ENCODE data around the gene TAMALIN. TPM values are rescaled to one million over a fixed set of nuclear protein-coding genes. Genes with fewer than 3 reads are reported as not detected.

TAMALIN gene
- total RNA-seq, 2 donors from 2014 or later: 16.5 to 38.6 TPM

DNA sequence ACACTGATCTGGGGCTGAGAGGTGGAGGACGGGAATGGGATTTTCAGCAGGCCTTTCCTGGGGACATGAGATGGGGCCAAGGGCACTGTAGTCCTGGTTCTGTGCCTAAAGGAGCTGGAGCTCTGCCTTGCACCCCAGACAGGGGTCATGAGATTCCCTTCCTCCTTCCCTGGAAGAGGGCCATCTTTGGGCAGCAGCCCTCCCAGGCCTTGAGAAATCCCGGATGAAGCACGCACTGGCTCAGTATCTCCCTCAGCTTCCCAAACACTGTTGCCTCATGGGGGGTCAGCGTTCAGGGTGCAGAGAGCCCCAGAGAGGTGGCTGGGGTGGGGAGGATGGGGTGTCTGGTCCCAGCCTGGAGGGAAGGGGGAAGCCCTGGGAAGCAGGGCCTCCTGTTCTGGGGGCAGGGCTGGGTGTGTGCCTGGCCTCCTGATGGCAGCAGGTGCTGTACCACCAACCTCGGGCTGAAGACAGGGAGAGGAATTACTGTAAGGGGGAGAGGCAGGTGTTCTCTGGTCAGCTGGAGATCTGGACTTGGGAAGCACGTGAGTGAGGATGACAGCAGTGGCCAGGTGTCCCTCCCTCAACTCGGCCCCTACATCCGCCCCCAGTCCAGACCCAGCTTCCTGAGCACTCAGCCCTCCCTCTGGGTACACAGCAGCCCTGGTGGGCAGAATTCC, 36.1 kb downstream of the TAMALIN start:
- Histone ChIP-seq H3K36me3 (no peaks in the 10 kb centered on the region), H3K4me1 (replicated peaks) (peaks cover 24% of the 10 kb centered on the region), H3K27me3 (replicated peaks; ENCODE audit: insufficient read depth) (no peaks in the 10 kb centered on the region), H3K27ac (peak overlapping the region; percentile 97 to 98), H3K4me3 (no peak overlapping the region), H3K9me3 (no peaks in the 10 kb centered on the region)
- DNase-seq (ENCODE audit: low spot score): no peak
- WGBS: 85% methylated on average over 8 of the region's 8 CpGs
- intact Hi-C loops (cut with DNase I): no loop called here
- no peak for TF ChIP-seq POLR2A (IDR thresholded peaks at IDR 0.05)
- TF ChIP-seq, protein P1, sequence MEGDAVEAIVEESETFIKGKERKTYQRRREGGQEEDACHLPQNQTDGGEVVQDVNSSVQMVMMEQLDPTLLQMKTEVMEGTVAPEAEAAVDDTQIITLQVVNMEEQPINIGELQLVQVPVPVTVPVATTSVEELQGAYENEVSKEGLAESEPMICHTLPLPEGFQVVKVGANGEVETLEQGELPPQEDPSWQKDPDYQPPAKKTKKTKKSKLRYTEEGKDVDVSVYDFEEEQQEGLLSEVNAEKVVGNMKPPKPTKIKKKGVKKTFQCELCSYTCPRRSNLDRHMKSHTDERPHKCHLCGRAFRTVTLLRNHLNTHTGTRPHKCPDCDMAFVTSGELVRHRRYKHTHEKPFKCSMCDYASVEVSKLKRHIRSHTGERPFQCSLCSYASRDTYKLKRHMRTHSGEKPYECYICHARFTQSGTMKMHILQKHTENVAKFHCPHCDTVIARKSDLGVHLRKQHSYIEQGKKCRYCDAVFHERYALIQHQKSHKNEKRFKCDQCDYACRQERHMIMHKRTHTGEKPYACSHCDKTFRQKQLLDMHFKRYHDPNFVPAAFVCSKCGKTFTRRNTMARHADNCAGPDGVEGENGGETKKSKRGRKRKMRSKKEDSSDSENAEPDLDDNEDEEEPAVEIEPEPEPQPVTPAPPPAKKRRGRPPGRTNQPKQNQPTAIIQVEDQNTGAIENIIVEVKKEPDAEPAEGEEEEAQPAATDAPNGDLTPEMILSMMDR (IDR thresholded peaks at IDR 0.05): no peak
- no peak for TF ChIP-seq POLR2AphosphoS5 (IDR thresholded peaks at IDR 0.05)

DNA sequence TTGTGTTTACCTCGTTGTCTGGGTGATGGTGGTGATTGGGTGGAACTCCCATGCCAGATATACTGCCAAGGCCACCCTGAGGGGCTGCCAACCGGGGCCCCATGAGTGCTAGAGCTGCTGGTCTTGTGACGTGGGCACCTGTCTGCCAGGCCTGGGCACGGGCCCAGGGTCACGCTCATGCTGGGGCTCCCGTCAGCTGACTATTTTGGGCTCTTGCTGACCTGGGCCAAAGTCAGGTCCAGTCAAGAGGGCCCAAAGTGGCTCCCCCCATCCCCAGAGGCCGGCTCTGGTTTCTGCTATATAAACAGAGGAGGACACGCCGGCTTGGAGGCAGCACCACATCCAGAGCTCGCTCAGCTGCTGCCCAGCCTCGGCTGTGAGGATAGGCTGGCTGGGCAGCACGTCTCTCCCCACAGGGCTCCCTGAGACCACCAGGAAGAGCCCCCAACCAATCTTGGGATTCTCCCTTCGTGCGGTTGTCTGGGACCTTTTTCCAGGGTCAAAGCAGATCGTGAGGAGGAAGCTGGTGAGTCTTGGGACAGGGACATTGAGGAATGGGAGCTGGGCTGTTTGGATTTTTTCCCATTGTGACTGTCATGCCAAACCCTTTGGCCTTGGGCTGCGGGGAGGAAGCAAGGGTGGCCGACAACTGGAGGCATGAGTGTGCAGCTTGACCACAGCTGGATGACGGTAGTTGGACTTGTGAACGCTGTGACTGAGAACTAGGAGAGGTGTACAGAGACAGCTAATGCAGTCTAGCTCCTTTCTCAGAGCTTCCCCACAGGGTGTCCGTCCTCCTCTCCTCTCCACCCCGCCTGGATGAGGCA, 36.9 kb downstream of the TAMALIN start:
- intact Hi-C loops (cut with DNase I): no loop called here
- H3K36me3 ChIP-seq: no peaks in the 10 kb centered on the region
- TF ChIP-seq POLR2A (IDR thresholded peaks at IDR 0.05) (no peak), POLR2AphosphoS5 (IDR thresholded peaks at IDR 0.05) (peak; percentile 40)
- TF ChIP-seq, protein P1 (IDR thresholded peaks at IDR 0.05): no peak
- H3K27me3 ChIP-seq (replicated peaks; ENCODE audit: insufficient read depth): no peaks in the 10 kb centered on the region
- H3K27ac ChIP-seq: peak overlapping the region; percentile 97 to 98
- H3K4me1 ChIP-seq (replicated peaks): peaks cover 24% of the 10 kb centered on the region
- 66% methylated on average over 16 of the region's 21 CpGs for WGBS
- H3K9me3 ChIP-seq: no peaks in the 10 kb centered on the region
- peak overlapping the region in 1 of 2 donors; percentile 2 for H3K4me3 ChIP-seq
- peak; percentile 62 for DNase-seq (ENCODE audit: low spot score)

DNA sequence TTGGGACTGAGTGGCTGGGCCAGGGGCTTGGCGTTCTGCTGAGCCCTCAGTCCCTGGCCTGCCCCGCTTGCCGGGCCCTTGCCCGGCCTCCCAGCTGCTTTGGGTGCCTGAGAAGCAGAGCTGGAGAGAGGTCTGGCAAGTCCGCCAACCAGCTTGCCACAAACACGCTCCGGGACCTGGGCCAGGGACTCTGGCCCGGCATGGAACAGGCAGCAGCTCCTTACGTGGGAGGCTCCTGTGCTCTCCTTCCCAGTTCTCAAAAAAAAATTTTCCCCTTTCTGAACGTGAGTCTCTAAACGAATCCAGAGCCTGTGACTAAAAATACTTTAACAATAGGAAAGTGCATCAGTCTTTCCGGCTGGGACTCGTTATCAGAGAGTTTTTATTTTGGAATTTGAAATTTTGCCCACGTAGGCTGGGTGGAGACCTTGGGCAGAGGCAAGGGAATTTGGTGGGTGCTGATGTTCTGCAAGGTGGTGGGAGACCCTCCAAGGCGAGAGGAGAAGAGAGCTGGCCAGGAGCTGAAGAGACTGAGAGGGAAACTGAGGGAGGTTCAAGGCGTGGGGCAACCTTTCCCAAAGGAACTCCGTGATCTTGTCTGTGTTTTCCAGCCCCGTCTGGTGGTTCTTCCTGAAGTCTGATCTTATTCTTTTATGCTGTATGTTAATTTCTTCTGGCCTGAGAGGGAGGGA, 37.7 kb downstream of the TAMALIN start:
- peaks cover 24% of the 10 kb centered on the region for H3K4me1 ChIP-seq (replicated peaks)
- intact Hi-C loops (cut with DNase I): no loop called here

DNA sequence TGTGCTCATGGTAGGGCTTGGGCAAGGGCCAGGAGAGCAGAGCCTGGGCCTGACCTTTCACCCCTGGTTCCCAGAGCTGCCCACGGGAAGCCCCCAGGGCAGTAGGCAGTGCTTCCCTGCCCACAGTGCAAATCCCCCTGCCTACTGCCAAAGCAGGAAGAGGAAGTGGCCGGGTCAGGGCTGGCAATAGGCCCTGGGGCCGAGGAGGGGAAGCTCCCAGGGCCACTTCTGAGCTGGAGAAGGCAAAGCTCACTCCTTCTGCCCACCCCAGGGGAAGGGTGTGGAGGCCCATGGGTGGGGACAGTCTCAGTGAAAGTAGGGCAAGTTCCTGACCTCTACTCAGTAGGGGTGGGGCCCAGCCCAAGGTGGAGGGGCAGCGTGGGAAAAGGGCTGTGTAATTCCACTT, 39.1 kb downstream of the TAMALIN start:
- no peaks in the 10 kb centered on the region for H3K27me3 ChIP-seq (replicated peaks; ENCODE audit: insufficient read depth)
- no peaks in the 10 kb centered on the region for H3K9me3 ChIP-seq
- 53% methylated on average over 4 of the region's 4 CpGs for WGBS
- no peak for DNase-seq (ENCODE audit: low spot score)
- TF ChIP-seq POLR2A (IDR thresholded peaks at IDR 0.05) (no peak), POLR2AphosphoS5 (IDR thresholded peaks at IDR 0.05) (peak; percentile 11)
- TF ChIP-seq, protein P1 (IDR thresholded peaks at IDR 0.05): no peak
- intact Hi-C loops (cut with DNase I): no loop called here
- H3K36me3 ChIP-seq: no peaks in the 10 kb centered on the region
- peaks cover 31% of the 10 kb centered on the region for H3K4me1 ChIP-seq (replicated peaks)
- H3K27ac ChIP-seq: peak overlapping the region; percentile 97 to 98
- no peak overlapping the region for H3K4me3 ChIP-seq

More for the DNA sequence above, 37.7 kb downstream of the TAMALIN start:
- H3K4me3 ChIP-seq: peak overlapping the region in 1 of 2 donors; percentile 2
- peak; percentile 94 for DNase-seq (ENCODE audit: low spot score)
- H3K27ac ChIP-seq: peak overlapping the region; percentile 97 to 98
- WGBS: 18% methylated on average over 18 of the region's 18 CpGs
- TF ChIP-seq POLR2A (IDR thresholded peaks at IDR 0.05) (peak; percentile 43), POLR2AphosphoS5 (IDR thresholded peaks at IDR 0.05) (peak; percentile 91)
- TF ChIP-seq, protein P1 (IDR thresholded peaks at IDR 0.05): no peak
- H3K27me3 ChIP-seq (replicated peaks; ENCODE audit: insufficient read depth): no peaks in the 10 kb centered on the region
- H3K36me3 ChIP-seq: no peaks in the 10 kb centered on the region
- no peaks in the 10 kb centered on the region for H3K9me3 ChIP-seq

Data from prostate gland (tissue), 2 donors.